HG03025 (cell line): ENCODE data around the gene SRSF8.
A peak's percentile ranks its signal among the peaks of the same experiment; 100 is the strongest.
"Not testable (repeated sequence)": the region's sequence is repeated elsewhere in the genome, so short reads cannot be mapped to it uniquely, and the experiment has no call there.

ENCODE experiments used
- ATAC-seq: cut with Tn5 transposase; IDR thresholded peaks from one replicate; pipeline ENCODE4 v1.9.1; 2021; ENCODE audit warnings: mild to moderate bottlenecking, moderate library complexity; ENCODE audit not compliant: unreplicated experiment, low FRiP score

The SRSF8 gene

GRCh38 chr11:95093548-95093947, 26.8 kb downstream of the SRSF8 start:
- no peak for ATAC-seq

DNA sequence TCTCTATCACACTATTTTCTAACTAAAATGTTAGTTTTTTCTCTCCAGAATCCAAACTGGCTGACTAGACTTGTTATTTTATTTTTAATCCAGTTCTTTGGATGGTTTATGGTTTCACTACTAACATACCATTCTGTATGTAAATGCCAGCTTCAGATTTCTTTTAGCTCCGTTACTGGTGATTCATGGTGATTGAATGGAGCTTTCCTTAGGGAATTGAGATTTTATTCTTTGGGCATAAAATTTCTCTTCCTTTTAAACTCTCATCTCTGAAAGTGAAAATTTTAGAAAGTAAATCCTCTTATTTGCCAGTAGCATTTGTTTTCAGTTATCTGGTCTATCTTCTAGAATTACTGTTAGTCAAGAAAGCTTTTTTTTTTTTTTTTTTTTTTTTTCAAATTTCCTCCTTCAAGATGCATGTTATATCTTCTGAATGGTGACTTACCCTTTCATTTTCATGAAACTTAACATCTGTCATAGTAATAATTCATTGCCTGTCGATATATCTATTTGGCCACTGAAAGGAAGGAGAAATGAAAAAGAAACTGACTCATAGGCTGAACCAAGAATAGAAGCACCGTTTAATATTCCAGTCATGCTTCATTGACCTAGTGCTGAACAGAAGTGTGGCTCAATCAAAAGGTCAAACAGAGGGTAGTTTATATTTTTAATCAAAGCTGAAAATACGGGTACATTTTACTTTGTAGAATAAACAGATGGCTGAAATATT, 29.3 kb downstream of the SRSF8 start:
- peak; percentile 53 for ATAC-seq

GRCh38 chr11:95097209-95097608, 30.5 kb downstream of the SRSF8 start:
- no peak for ATAC-seq

GRCh38 chr11:95098826-95099225, 32.1 kb downstream of the SRSF8 start:
- no peak for ATAC-seq

- no peak for ATAC-seq
Measured at GRCh38 chr11:95100191-95100648, 33.5 kb downstream of the SRSF8 start.

DNA sequence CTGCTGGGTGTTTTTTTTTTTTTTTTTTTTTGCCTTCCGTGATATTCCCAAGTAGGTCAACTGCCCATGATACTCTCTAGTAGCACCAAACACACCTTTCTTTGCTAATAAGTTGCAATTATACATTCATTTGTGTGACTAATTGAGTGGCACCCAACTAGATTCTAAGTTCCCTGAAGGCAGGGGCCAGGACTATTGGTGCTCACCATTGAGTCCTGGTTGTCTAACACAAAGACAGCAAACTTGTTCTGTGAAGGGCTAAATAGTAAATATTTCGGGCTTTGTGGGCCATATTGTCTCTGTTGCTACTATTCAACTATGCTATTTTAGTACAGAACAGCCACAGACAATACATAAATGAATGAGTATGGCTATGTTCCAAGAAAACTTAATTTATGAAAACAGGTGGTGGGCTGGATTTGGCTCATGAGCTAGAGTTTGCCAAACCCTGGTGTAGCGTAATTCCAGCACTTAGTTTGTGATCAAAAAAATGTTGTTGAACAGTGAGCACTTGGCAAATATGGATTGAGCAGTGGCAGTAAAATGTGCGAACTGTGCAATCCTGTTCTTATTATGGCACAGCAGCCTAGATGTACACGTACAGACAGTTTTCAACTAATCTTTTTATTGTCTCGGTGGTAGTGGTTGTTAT, 34.3 kb downstream of the SRSF8 start:
- no peak for ATAC-seq

DNA sequence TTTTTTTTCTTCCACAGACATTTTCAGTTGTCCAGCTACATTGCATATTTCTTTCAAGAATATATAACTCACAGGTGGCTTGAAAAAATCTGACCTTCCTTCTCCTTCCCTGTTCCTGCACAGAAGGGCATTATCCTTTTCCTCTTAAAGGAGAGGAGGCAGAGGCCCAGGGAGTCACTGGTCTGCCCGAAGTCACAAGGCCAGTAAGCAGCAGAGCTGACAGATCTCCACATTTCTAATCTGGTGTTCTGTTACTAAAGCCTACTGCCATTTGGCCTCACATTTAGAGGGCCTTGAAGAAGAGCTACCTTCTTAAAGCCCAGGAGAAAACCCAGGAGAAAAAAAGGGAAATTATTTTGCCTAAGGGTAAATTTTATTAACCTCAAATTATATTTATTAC, 35.2 kb downstream of the SRSF8 start:
- no peak for ATAC-seq

DNA sequence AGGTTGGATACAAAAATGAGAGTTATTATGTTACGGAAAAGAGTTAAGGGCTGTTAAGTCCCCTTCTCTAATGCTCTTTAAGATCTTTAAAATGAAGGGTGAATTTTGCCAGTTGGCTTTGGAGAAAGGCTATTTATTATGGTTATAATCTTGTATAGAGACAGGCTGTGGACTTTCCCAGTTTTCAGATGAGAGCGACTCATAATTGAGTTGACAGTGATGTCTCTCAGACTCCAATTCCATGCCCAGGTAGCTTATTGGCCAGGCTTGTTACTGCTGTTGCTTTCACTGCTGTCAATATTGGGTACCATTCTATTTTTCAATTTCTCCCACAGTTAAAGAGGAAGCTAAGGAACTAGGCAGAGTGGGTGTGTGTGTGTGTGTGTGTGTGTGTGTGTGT, 36.0 kb downstream of the SRSF8 start:
- ATAC-seq: no peak

GRCh38 chr11:95103701-95104100, 37.0 kb downstream of the SRSF8 start:
- no peak for ATAC-seq

GRCh38 chr11:95104121-95104830, 37.6 kb downstream of the SRSF8 start:
- no peak for ATAC-seq

DNA sequence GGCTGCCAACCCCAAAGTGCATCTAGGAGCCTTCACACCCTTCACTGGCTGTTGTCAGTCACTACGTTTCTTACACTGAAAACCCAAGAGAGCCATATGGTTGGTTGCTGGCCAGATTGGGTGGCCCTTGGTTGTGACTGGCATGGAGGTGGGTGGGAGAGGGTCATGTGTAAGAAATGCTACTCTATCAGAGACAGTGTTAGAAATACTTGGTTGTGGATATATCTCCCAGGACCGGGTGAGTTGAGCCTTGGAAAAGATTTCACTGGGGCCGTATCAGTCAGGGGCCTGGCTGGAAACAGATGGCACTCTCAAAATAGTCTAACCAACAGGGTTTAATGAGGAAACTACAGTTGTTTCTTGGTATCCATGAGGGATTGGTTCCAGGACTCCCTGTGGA, 38.1 kb downstream of the SRSF8 start:
- no peak for ATAC-seq

DNA sequence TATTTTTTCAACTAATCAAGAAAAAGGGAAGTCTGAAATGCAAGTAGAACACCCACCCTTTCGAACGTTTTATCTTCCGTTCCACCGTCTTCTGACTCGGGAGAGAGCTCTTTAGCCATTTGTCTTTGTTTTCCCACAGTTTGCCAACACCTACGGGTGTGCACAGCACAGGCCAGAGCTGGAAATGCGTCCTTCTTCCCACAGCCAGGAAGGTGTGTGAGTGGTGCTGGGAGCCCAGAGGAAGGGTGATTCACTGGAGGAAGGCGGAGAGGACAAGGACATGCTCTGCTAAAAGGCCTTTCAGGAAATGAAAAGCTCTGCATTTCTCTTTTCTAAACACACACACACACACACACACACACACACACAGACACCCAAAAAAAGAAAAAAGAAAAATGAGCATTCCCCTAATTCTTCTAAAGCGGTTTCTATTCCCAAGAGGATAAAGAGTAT, 41.5 kb downstream of the SRSF8 start:
- ATAC-seq: no peak

DNA sequence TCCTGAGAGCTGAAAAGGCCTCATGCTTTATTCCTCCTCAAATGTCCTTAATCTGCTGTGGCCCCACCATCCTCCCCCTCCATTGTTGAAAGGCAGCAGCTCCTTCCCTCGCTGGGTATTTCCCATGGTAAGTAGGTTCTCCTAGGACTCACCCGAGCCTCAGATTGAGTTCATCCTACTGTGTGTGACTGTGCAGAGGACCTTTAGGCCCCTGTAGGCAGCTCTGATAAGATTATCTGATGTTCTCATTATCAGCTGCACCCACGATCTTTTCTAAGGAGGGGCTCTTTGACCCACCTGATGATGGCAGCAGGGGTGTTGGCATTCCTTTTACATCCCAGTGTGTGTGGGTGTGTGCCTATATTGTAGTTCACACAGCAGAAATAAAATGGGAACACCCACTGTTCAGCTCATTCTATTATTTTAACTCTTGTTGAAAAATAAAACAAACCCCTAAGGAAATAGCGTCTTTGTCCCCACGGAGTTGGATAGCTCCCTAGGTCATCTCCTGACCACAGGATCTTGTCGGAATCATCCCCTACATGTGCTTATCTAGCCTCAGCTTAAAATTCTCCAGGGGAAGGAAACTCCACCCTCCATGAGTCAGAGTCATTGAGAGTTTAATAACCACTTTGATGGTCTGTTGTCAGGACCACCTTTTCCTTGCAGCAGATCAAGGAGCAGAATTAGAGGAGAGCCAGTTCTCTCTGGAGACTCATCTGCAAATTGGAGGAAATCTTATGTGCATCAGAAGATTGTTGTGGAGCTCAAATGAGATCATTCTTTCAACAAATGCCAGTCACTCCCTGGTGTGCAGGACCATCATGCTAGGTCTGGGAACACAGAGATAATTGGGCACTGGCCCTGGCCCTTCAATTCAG, 42.2 kb downstream of the SRSF8 start:
- no peak for ATAC-seq

DNA sequence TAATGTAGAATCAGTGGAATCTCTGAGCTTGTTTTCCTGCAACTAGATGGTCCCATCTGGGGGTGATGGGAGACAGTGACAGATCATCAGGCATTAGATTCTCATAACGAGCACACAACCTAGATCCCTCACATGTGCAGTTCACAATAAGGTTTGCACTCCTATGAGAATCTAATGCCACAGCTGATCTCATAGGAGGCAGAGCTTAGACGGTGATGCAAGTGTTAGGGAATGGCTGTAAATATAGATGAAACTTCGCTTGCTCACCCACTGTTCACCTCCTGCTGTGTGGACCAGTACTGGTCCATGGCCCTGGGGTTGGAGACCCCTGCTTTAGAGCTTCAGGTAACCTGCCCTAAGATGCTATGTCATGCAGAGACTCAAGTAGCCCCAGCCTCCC, 44.8 kb downstream of the SRSF8 start:
- not testable (repeated sequence) for ATAC-seq

DNA sequence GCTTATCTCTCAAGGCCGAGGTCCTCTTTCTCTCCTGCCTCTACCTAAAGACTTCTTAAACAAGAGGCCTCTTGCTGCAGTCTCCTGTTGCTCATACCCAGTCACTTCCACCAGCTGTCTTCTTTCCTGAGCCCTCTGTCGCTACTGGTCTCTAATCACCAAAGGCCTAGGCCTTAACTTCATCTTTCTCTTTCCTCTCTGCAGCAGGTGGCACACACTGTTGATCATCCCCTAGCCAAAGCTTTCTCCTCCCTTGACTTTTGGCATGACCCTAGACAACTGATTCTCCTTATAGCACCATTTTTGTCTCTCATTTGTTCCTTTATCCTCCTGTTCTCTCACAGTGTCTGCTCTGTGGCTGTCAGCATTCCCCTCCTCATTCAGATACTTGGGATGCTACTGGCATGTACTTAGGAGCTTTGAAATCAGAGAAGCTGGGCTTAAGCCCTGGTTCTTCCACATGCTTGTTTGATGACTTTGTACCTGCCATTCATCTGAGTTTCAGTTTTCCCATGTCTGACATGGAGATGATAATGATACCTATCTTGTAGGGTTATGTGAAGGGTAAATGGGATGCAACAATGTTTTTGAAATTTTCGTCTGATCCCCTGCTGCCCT, 45.3 kb downstream of the SRSF8 start:
- ATAC-seq: no peak

DNA sequence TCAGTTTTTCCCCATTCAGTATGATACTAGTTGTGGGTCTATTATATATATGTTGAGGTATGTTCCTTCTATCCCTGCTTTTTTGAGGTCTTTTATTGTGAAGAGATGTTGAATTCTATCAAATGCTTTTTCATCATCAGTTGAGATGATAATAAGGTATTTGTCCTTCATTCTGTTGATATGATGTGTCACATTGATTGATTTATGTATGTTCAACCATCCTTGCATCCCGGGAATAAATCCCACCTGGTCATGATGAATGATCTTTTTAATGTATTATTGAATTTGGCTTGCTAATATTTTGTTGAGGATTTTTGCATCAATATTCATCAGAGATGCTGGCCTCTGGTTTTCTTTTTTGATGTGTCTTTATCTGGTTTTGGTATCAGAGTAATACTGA, 48.9 kb downstream of the SRSF8 start:
- no peak for ATAC-seq

GRCh38 chr11:95119361-95120060, 52.8 kb downstream of the SRSF8 start:
- ATAC-seq: no peak
